Activated B cell treated with CpG ODN at 0.5 μM for 24 hours (primary cell): Measurements from ENCODE around the gene AP1M2. TPM values are rescaled to one million over a fixed set of nuclear protein-coding genes. Genes with fewer than 3 reads are reported as not detected.

Experiments used
- ATAC-seq: fragments of 200-7000 bp; cut with Tn5 transposase; one replicate; pipeline ENCODE4 v1.10.0; 2021; ENCODE audit warnings: low read depth, mild to moderate bottlenecking, moderate library complexity
- CTCF ChIA-PET: fragments of 350-600 bp; sonication (Branson Sonifier 250); formaldehyde crosslinking; loops from one replicate; lab custom pipeline; 2021; ENCODE audit warnings: antibody characterized with exemption; lab: Charles Lee
- POLR2A ChIA-PET: fragments of 350-600 bp; sonication (Branson Sonifier 250); formaldehyde crosslinking; loops from one replicate; lab custom pipeline; 2021; ENCODE audit warnings: antibody characterized with exemption; lab: Charles Lee
- DNase-seq: peaks from one replicate; pipeline ENCODE4 v3.0.0; 2022
- H3K27ac Mint-ChIP-seq: one replicate; pipeline ENCODE4 v1.8.0; 2020; ENCODE audit warnings: mixed read lengths
- H3K27me3 Mint-ChIP-seq: one replicate; pipeline ENCODE4 v1.8.0; 2021; ENCODE audit warnings: mixed read lengths
- H3K36me3 Mint-ChIP-seq: one replicate; pipeline ENCODE4 v1.8.0; 2021; ENCODE audit warnings: low read depth, mixed read lengths
- H3K4me1 Mint-ChIP-seq: one replicate; pipeline ENCODE4 v1.8.0; 2021; ENCODE audit warnings: mixed read lengths
- H3K4me3 Mint-ChIP-seq: one replicate; pipeline ENCODE4 v1.8.0; 2020; ENCODE audit warnings: mild to moderate bottlenecking, mixed read lengths
- H3K9me3 Mint-ChIP-seq: one replicate; pipeline ENCODE4 v1.8.0; 2020; ENCODE audit warnings: mixed read lengths
- CTCF ChIP-seq: fragments of 200-600 bp; IDR thresholded peaks from one replicate; pipeline ENCODE4 v1.8.0; 2022; ENCODE audit warnings: antibody characterized with exemption, mild to moderate bottlenecking
- intact Hi-C: fragments of 100-400 bp; cut with micrococcal nuclease; formaldehyde crosslinking; loops from one replicate; pipeline ENCODE4 v1.15.1; 2024
- total RNA-seq: library from RNA; stranded (reverse); gene quantifications from 2 replicates; pipeline ENCODE4 v1.2.3, GENCODE V29; 2022

AP1M2 gene
- total RNA-seq, 1 donor from 2014 or later: not detected

GRCh38 chr19:10560154-10560553 lies 27.0 kb downstream of the AP1M2 start:
- Mint-ChIP-seq H3K36me3 (peaks cover 60% of the 10 kb centered on the region), H3K4me3 (no peak overlapping the region), H3K4me1 (peaks cover 15% of the 10 kb centered on the region), H3K9me3 (no peaks in the 10 kb centered on the region), H3K27ac (no peak overlapping the region), H3K27me3 (no peaks in the 10 kb centered on the region)
- CTCF ChIA-PET: no interaction called here
- intact Hi-C loops: loop anchor here (10.0 kb wide), 2 partner anchors 315 to 325 kb away; partner anchors contain the start of genes CARM1 and S1PR2
- POLR2A ChIA-PET: no interaction called here
- TF ChIP-seq CTCF: no peak
- no peak for ATAC-seq
- no peak for DNase-seq

- intact Hi-C loops: no loop called here
- Mint-ChIP-seq H3K27ac (no peak overlapping the region), H3K36me3 (peaks cover 73% of the 10 kb centered on the region), H3K9me3 (no peaks in the 10 kb centered on the region), H3K27me3 (no peaks in the 10 kb centered on the region), H3K4me1 (peaks cover 31% of the 10 kb centered on the region), H3K4me3 (no peak overlapping the region)
- ChIA-PET CTCF (no interaction called here), POLR2A (no interaction called here)
- no peak for TF ChIP-seq CTCF
- DNase-seq (no peak), ATAC-seq (no peak)
Measured at GRCh38 chr19:10557603-10558197, 29.4 kb downstream of the AP1M2 start.

GRCh38 chr19:10555610-10555973 lies 31.5 kb downstream of the AP1M2 start:
- Mint-ChIP-seq H3K4me1 (peaks cover 38% of the 10 kb centered on the region), H3K9me3 (no peaks in the 10 kb centered on the region), H3K27me3 (no peaks in the 10 kb centered on the region), H3K4me3 (no peak overlapping the region), H3K27ac (peak overlapping the region; percentile 77), H3K36me3 (peaks cover 76% of the 10 kb centered on the region)
- intact Hi-C loops: no loop called here
- ATAC-seq (no peak), DNase-seq (no peak)
- CTCF ChIA-PET: no interaction called here
- POLR2A ChIA-PET: interaction anchor here (3.1 kb wide), 1 partner anchor 11 kb away, joined by 46 read pairs; the partner anchor contains the start of gene KRI1
- no peak for TF ChIP-seq CTCF

- Mint-ChIP-seq H3K27ac (peak overlapping the region; percentile 92), H3K4me3 (no peak overlapping the region), H3K27me3 (no peaks in the 10 kb centered on the region), H3K9me3 (no peaks in the 10 kb centered on the region), H3K4me1 (peaks cover 38% of the 10 kb centered on the region), H3K36me3 (peaks cover 77% of the 10 kb centered on the region)
- ATAC-seq (no peak), DNase-seq (no peak)
- intact Hi-C loops: loop anchor here (1.0 kb wide), 1 partner anchor 11 kb away; the partner anchor contains the start of gene KRI1
- CTCF ChIA-PET: interaction anchor here (1.2 kb wide), 1 partner anchor 89 kb away, joined by 3 read pairs; no protein-coding TSS in a partner anchor
- POLR2A ChIA-PET: interaction anchor here (0.7 to 3.1 kb wide), 5 partner anchors 12 to 130 kb away, joined by 3 to 46 read pairs (median 4); partner anchors contain the start of genes ATG4D and KRI1
- TF ChIP-seq CTCF: no peak
Measured at GRCh38 chr19:10554760-10555609, 32.1 kb downstream of the AP1M2 start.
